HuH-7.5 (cell line): ENCODE measurements around the gene MTHFD1.
"Not testable (repeated sequence)": the region's sequence is repeated elsewhere in the genome, so short reads cannot be mapped to it uniquely, and the experiment has no call there.

Source experiments
- DNase-seq: peaks from one replicate; pipeline ENCODE4 v3.0.0; 2011; ENCODE audit warnings: low spot score

Gene MTHFD1

GRCh38 chr14:64387782-64388532 lies at the start of gene MTHFD1:
Gene MTHFD1, plus strand, starts transcription at chr14:64388353. Its CDS starts 75 bp downstream, at chr14:64388428.
- DNase-seq = peak; percentile 91

GRCh38 chr14:64338616-64339316 lies 49.4 kb upstream of the MTHFD1 start:
- DNase-seq = peak; percentile 86

GRCh38 chr14:64340560-64341196 lies 47.5 kb upstream of the MTHFD1 start:
- no peak for DNase-seq

GRCh38 chr14:64347748-64348147 lies 40.4 kb upstream of the MTHFD1 start:
- DNase-seq = no peak

- no peak for DNase-seq
These were observed 38.2 kb upstream of the MTHFD1 start for GRCh38 chr14:64349741-64350490.

- no peak for DNase-seq
These were observed 24.8 kb upstream of the MTHFD1 start for GRCh38 chr14:64363265-64363846.

- DNase-seq = no peak
These were observed 23.2 kb upstream of the MTHFD1 start for GRCh38 chr14:64364907-64365306.

GRCh38 chr14:64365358-64365889 lies 22.7 kb upstream of the MTHFD1 start:
- DNase-seq = not testable (repeated sequence)

GRCh38 chr14:64369201-64369600 lies 19.0 kb upstream of the MTHFD1 start:
- DNase-seq = no peak

GRCh38 chr14:64387232-64387781 lies 846 bp upstream of the MTHFD1 start:
- no peak for DNase-seq

GRCh38 chr14:64388533-64389285 lies 556 bp downstream of the MTHFD1 start:
- DNase-seq = no peak

GRCh38 chr14:64391113-64391725 lies 3.1 kb downstream of the MTHFD1 start:
- DNase-seq = no peak

- no peak for DNase-seq
These were observed 3.8 kb downstream of the MTHFD1 start for GRCh38 chr14:64391986-64392385.

GRCh38 chr14:64393189-64393726 lies 5.1 kb downstream of the MTHFD1 start:
- DNase-seq = not testable (repeated sequence)

GRCh38 chr14:64394423-64394822 lies 6.3 kb downstream of the MTHFD1 start:
- DNase-seq = no peak

- no peak for DNase-seq
These were observed 7.0 kb downstream of the MTHFD1 start for GRCh38 chr14:64394977-64395633.

GRCh38 chr14:64400829-64401459 lies 12.8 kb downstream of the MTHFD1 start:
- no peak for DNase-seq

GRCh38 chr14:64401949-64402348 lies 13.8 kb downstream of the MTHFD1 start:
- no peak for DNase-seq

- DNase-seq = no peak
These were observed 17.1 kb downstream of the MTHFD1 start for GRCh38 chr14:64405295-64405694.
